GM12878 (cell line): ENCODE measurements around the gene GUCY1B1. TPM values are rescaled to one million over a fixed set of nuclear protein-coding genes. Genes with fewer than 3 reads are reported as not detected.

Experiments
- ATAC-seq: fragments of 200-7000 bp; cut with Tn5 transposase; 3 replicates; pipeline ENCODE4 v1.9.1; 2020; ENCODE audit warnings: mild to moderate bottlenecking, moderate library complexity
- BruUV-seq: library from RNA; stranded (reverse); fragments of 400-500 nt; replicated peaks from 2 replicates; lab custom pipeline; 2021; lab: Mats Ljungman, UMichigan
- CTCF ChIA-PET: fragments of 300-600 bp; sonication (Branson Sonifier 250); formaldehyde crosslinking; extraction: SDS; loops from one replicate; lab custom pipeline; 2021; ENCODE audit warnings: inconsistent platforms; lab: Yijun Ruan, JAX
- POLR2A ChIA-PET: fragments of 350-600 bp; formaldehyde crosslinking; extraction: SDS; loops from one replicate; lab custom pipeline; 2021; ENCODE audit warnings: inconsistent platforms; lab: Charles Lee
- RAD21 ChIA-PET: fragments of 300-600 bp; sonication (Branson Sonifier 250); formaldehyde crosslinking; loops from one replicate; lab custom pipeline; 2023; ENCODE audit warnings: antibody characterized with exemption; ENCODE audit not compliant: unreplicated experiment; lab: Charles Lee
- SMC1A ChIA-PET: fragments of 300-600 bp; sonication (Branson Sonifier 250); formaldehyde crosslinking; loops from one replicate; lab custom pipeline; 2023; ENCODE audit not compliant: unreplicated experiment, uncharacterized antibody; lab: Charles Lee
- DNase-seq: peaks from one replicate; pipeline ENCODE4 v3.0.0-alpha.2; 2011; ENCODE audit warnings: low read depth, low spot score
- FAIRE-seq: peaks from 3 replicates; lab custom pipeline; 2011; peaks lifted over from hg19 to GRCh38; lab: Jason Lieb, UNC
- H2AFZ ChIP-seq: 2 replicates; pipeline ENCODE4 v1.6.0; 2011; ENCODE audit warnings: low read depth, low read length, control low read depth; ENCODE audit not compliant: control insufficient read depth
- H3K27ac ChIP-seq: 2 replicates; pipeline ENCODE4 v1.5.1; 2011; ENCODE audit warnings: control low read depth; ENCODE audit not compliant: control insufficient read depth, insufficient read depth
- H3K27me3 ChIP-seq, 2 experiments: replicated peaks in 1 of 2; 2 replicates each; pipeline versions ENCODE4 v1.6.0 to v1.6.1; 2011; ENCODE audit warnings: low read length in 1 of 2; ENCODE audit not compliant: control insufficient read depth in 2 of 2, insufficient read depth in 2 of 2
- H3K36me3 ChIP-seq, 2 experiments: 2 replicates each; pipeline ENCODE4 v1.5.1; 2011; ENCODE audit warnings: low read length in 1 of 2; ENCODE audit not compliant: control insufficient read depth in 2 of 2, insufficient read depth in 2 of 2
- H3K4me1 ChIP-seq: 2 replicates; pipeline ENCODE4 v1.6.1; 2011; ENCODE audit warnings: mild to moderate bottlenecking, low read length, moderate library complexity, mixed read lengths; ENCODE audit not compliant: control insufficient read depth, insufficient read depth
- H3K4me2 ChIP-seq: 2 replicates; pipeline ENCODE4 v1.6.0; 2011; ENCODE audit warnings: control low read depth; ENCODE audit not compliant: control insufficient read depth, insufficient read depth
- H3K4me3 ChIP-seq: fragments of 200-600 bp; sonication (generic); 2 replicates; pipeline ENCODE4 v1.5.1; 2016
- H3K79me2 ChIP-seq: 2 replicates; pipeline ENCODE4 v1.6.0; 2011; ENCODE audit warnings: low read length; ENCODE audit not compliant: control insufficient read depth, insufficient read depth
- H3K9ac ChIP-seq: 2 replicates; pipeline ENCODE4 v1.8.0; 2011; ENCODE audit warnings: low read length, control low read depth, mixed read lengths; ENCODE audit not compliant: control insufficient read depth, insufficient read depth
- H3K9me3 ChIP-seq: replicated peaks from 3 replicates; pipeline ENCODE4 v1.5.1; 2011; ENCODE audit warnings: mild to moderate bottlenecking, low read length; ENCODE audit not compliant: control insufficient read depth, insufficient read depth
- H4K20me1 ChIP-seq: 2 replicates; pipeline ENCODE4 v1.6.0; 2011; ENCODE audit not compliant: control insufficient read depth, insufficient read depth
- ATF3 ChIP-seq: IDR thresholded peaks from 2 replicates; pipeline ENCODE4 v1.6.1; 2011; ENCODE audit warnings: low read depth, mild to moderate bottlenecking, low read length, moderate library complexity, borderline replicate concordance; ENCODE audit errors: extremely low read depth
- CHD2 ChIP-seq: IDR thresholded peaks from 2 replicates; pipeline ENCODE4 v1.6.1; 2011; ENCODE audit warnings: low read depth, low read length, improper control_type of control experiment, borderline replicate concordance
- EP300 ChIP-seq, 2 experiments: fragments of 150-350 bp in 1 of 2; IDR thresholded peaks; 2 replicates each; pipeline ENCODE4 v1.6.1; 2011 to 2012; ENCODE audit warnings: low read depth in 2 of 2, low read length in 2 of 2, borderline replicate concordance in 1 of 2, improper control_type of control experiment in 1 of 2, inconsistent platforms in 1 of 2; ENCODE audit not compliant: control insufficient read depth in 1 of 2
- HDAC2 ChIP-seq: fragments of 200-600 bp; sonication (generic); IDR thresholded peaks from 2 replicates; pipeline ENCODE4 v1.6.1; 2017
- IKZF1 ChIP-seq: fragments of 450-650 bp; conservative IDR thresholded peaks from 2 replicates; pipeline ENCODE4 v1.6.1; 2017; ENCODE audit warnings: antibody characterized with exemption, mild to moderate bottlenecking
- KDM1A ChIP-seq: fragments of 200-600 bp; sonication (generic); IDR thresholded peaks from 2 replicates; pipeline ENCODE4 v1.6.1; 2016; ENCODE audit warnings: borderline replicate concordance
- WGBS: methylation state at CpG from one replicate; pipeline ENCODE4 v1.1.6; 2016; ENCODE audit warnings: low lambda C conversion rate; ENCODE audit not compliant: insufficient replicate concordance, insufficient coverage; ENCODE audit errors: missing lambda C conversion rate; 5-methylcytosine and 5-hydroxymethylcytosine counted together
- in situ Hi-C: fragments of 300-500 bp; cut with MboI; formaldehyde crosslinking; loops from 9 replicates; pipeline ENCODE4 v1.14.3; 2018; ENCODE audit warnings: mixed read lengths
- intact Hi-C: fragments of 100-400 bp; cut with micrococcal nuclease; formaldehyde crosslinking; loops from one replicate; pipeline ENCODE4 v1.14.2; 2022; ENCODE audit not compliant: unreplicated experiment
- polyA plus RNA-seq, 11 experiments: library from polyadenylated mRNA; depleted of rRNA in 4 of 11; unstranded in 6 of 11; stranded (reverse) in 5 of 11; fragments of >200 nt; fragmentation: Nextera tagmentation in 4 of 11; fragmentation: Illumina TruSeq in 1 of 11; extraction: Ambion mirVana in 4 of 11; extraction: Trizol in 1 of 11; gene quantifications; 1 replicate in 1 of 11; 2 replicates in 10 of 11; pipeline versions ENCODE4 v1.2.1 to v1.2.3, GENCODE V29; 2011 to 2016; ENCODE audit warnings: inconsistent platforms in 2 of 11, missing spikeins in 2 of 11, low read depth in 1 of 11
- total RNA-seq, 4 experiments: library from RNA; depleted of rRNA in 3 of 4; stranded (reverse); fragments of >200 nt in 3 of 4; fragmentation: Illumina TruSeq in 1 of 4; extraction: Trizol in 1 of 4; gene quantifications; 2 replicates each; pipeline versions ENCODE4 v1.2.1 to v1.2.3, GENCODE V29; 2013 to 2021

GUCY1B1 gene
- total and polyA plus RNA-seq, 10 of the 15 experiments (the other 5 are each of a cell fraction or from before 2014, with no cell fraction given): 0.60 to 38.5 (median 1.4) TPM

DNA sequence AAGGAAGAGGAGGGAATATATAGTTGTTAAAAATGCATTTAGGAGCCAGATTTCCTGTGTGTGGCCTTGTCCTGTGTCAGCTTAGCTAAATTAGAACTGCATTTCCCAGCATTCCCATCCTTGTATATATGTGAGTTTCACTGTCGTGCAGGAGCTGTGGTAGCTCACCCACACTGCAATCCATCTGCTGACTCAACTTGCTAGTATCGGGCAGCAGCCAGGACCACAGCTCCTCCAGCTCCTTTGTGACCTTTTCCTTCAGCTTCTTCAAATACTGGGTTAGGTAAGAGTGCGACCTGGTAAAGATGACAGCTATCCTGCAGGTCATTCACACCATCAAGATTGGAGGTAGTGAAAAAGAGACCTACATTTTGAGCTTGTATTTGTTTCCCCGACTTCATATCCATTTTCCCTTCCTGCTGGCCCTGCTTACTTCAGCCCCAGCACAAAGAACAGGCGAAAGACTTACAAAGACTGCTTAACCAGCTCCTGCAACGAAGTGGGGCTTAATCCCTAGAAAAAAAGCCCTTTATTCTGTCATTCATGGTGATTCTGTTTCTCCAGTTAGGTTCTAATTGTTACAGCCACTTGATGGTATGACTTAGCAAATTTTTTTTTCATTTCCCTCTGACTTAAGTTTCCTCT, 95.9 kb downstream of the GUCY1B1 start:
- DNase-seq (no peak), ATAC-seq (peak; percentile 65), FAIRE-seq (no peak)
- 7% methylated on average over 6 of the region's 6 CpGs for WGBS
- RAD21 ChIA-PET: interaction anchor here (0.7 kb wide), 1 partner anchor 1105 kb away, joined by 3 read pairs; no protein-coding TSS in a partner anchor
- H3K79me2 ChIP-seq: no peaks in the 10 kb centered on the region
- CTCF ChIA-PET: interaction anchor here (1.6 kb wide), 1 partner anchor 411 kb away, joined by 5 read pairs; no protein-coding TSS in a partner anchor
- SMC1A ChIA-PET: interaction anchor here (0.7 to 2.0 kb wide), 7 partner anchors 9 to 98 kb away, joined by 3 to 8 read pairs (median 4); partner anchors contain the start of gene CTSO
- no peaks in the 10 kb centered on the region for H3K27me3 ChIP-seq
- no peaks in the 10 kb centered on the region for H3K36me3 ChIP-seq
- no peaks in the 10 kb centered on the region for H4K20me1 ChIP-seq
- no peak overlapping the region for H2AFZ ChIP-seq
- intact Hi-C loops: no loop called here
- H3K4me1 ChIP-seq: no peaks in the 10 kb centered on the region
- H3K9ac ChIP-seq: no peak overlapping the region
- no peak overlapping the region for H3K27ac ChIP-seq
- in situ Hi-C loops: no loop called here
- H3K4me3 ChIP-seq: no peak overlapping the region
- no peak for TF ChIP-seq ATF3
- 0 out of 2 replicates have a peak, but pooled peaks have one; percentile 29 for TF ChIP-seq IKZF1
- no peaks in the 10 kb centered on the region for H3K9me3 ChIP-seq
- no peak overlapping the region for H3K4me2 ChIP-seq
- no TSS peak for BruUV-seq
- POLR2A ChIA-PET: interaction anchor here (1.2 kb wide), 1 partner anchor 26 kb away, joined by 3 read pairs; no protein-coding TSS in a partner anchor

DNA sequence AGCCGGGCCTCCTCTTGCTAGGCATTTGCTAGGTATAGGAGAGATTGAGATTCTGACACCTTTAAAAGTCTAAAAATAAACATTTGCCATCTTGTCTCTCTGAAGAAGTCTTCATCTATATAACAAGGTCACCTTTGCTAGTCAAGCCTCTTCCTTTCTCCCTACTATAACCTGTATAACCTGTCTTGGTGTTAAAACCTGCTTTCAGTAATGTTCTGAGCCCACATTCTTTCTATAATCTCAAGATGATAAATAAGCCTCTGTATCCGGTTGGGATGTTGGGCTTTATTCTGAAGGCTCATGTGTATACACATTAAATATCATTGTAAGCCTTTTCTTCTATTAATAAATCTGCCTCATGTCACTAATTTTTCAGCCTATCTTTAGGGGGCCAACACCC, 97.1 kb downstream of the GUCY1B1 start:
- Histone ChIP-seq H4K20me1 (no peaks in the 10 kb centered on the region), H3K9ac (no peak overlapping the region), H3K27ac (no peak overlapping the region), H3K9me3 (no peaks in the 10 kb centered on the region), H3K79me2 (no peaks in the 10 kb centered on the region), H3K36me3 (no peaks in the 10 kb centered on the region), H3K4me1 (no peaks in the 10 kb centered on the region), H2AFZ (no peak overlapping the region), H3K4me2 (no peak overlapping the region), H3K27me3 (no peaks in the 10 kb centered on the region), H3K4me3 (no peak overlapping the region)
- ATAC-seq (no peak), FAIRE-seq (no peak), DNase-seq (no peak)
- in situ Hi-C loops (no loop called here), intact Hi-C loops (no loop called here)
- no TSS peak for BruUV-seq
- TF ChIP-seq HDAC2 (no peak), KDM1A (no peak), CHD2 (no peak), EP300 (IDR thresholded peaks at IDR 0.05; ENCODE audit: borderline replicate concordance in 1 of 2, control insufficient read depth in 1 of 2, low read depth in 2 of 2, low read length in 2 of 2) (no peak)
- RAD21 ChIA-PET: no interaction called here
- CTCF ChIA-PET: no interaction called here
- POLR2A ChIA-PET: no interaction called here
- 18% methylated on average over 2 of the region's 2 CpGs for WGBS
- SMC1A ChIA-PET: interaction anchor here (1.7 kb wide), 1 partner anchor 14 kb away, joined by 4 read pairs; no protein-coding TSS in a partner anchor

Other genes with a start within 250 kb of the GUCY1B1 start
- 0.51 and 0.76 TPM in 2 replicates for gene GUCY1A1, start 92.2 kb upstream of the GUCY1B1 start, total RNA-seq (2014; rRNA removed)
- gene GUCY1A1, start 92.2 kb upstream of the GUCY1B1 start, total RNA-seq (2014; rRNA removed; fragmentation: Illumina TruSeq; extraction: Trizol): 0.74 and 0.98 TPM in 2 replicates
- gene GUCY1A1, start 92.2 kb upstream of the GUCY1B1 start, total RNA-seq (2021): 0.46 and 0.48 TPM in 2 replicates
- 22.6 and 24.3 TPM in 2 replicates for gene GUCY1A1, start 92.2 kb upstream of the GUCY1B1 start, polyA plus RNA-seq (2011; rRNA removed)
- 0.54 and 0.87 TPM in 2 replicates for gene GUCY1A1, start 92.2 kb upstream of the GUCY1B1 start, polyA plus RNA-seq (2014; fragmentation: Illumina TruSeq; extraction: Trizol)
- gene GUCY1A1, start 92.2 kb upstream of the GUCY1B1 start, polyA plus RNA-seq (2014; fragmentation: Nextera tagmentation; extraction: Ambion mirVana): 1 to 10 TPM in 1 of 2 experiments, under 1 TPM in 1; 0.57 to 1.1 TPM
- gene GUCY1A1, start 92.2 kb upstream of the GUCY1B1 start, polyA plus RNA-seq (2014; rRNA removed): 0.50 and 0.60 TPM in 2 replicates
- gene GUCY1A1, start 92.2 kb upstream of the GUCY1B1 start, polyA plus RNA-seq (2016; fragmentation: Nextera tagmentation; extraction: Ambion mirVana): 1 to 10 TPM in 1 of 2 experiments, under 1 TPM in 1; 0.44 to 1.0 TPM
- gene ASIC5, start 107.3 kb downstream of the GUCY1B1 start, total RNA-seq (2014; rRNA removed): not detected in 2 replicates
- not detected in 2 replicates for gene ASIC5, start 107.3 kb downstream of the GUCY1B1 start, total RNA-seq (2014; rRNA removed; fragmentation: Illumina TruSeq; extraction: Trizol)
- gene ASIC5, start 107.3 kb downstream of the GUCY1B1 start, total RNA-seq (2021): not detected in 2 replicates
- not detected in 2 replicates for gene ASIC5, start 107.3 kb downstream of the GUCY1B1 start, polyA plus RNA-seq (2011; rRNA removed)
- not detected in 2 replicates for gene ASIC5, start 107.3 kb downstream of the GUCY1B1 start, polyA plus RNA-seq (2014; fragmentation: Illumina TruSeq; extraction: Trizol)
- gene ASIC5, start 107.3 kb downstream of the GUCY1B1 start, polyA plus RNA-seq (2014; fragmentation: Nextera tagmentation; extraction: Ambion mirVana): not detected
- not detected in 2 replicates for gene ASIC5, start 107.3 kb downstream of the GUCY1B1 start, polyA plus RNA-seq (2014; rRNA removed)
- not detected for gene ASIC5, start 107.3 kb downstream of the GUCY1B1 start, polyA plus RNA-seq (2016; fragmentation: Nextera tagmentation; extraction: Ambion mirVana)
- 0.22 and 0.23 TPM in 2 replicates for gene TDO2, start 144.7 kb downstream of the GUCY1B1 start, total RNA-seq (2014; rRNA removed)
- gene TDO2, start 144.7 kb downstream of the GUCY1B1 start, total RNA-seq (2014; rRNA removed; fragmentation: Illumina TruSeq; extraction: Trizol): 0.09 and 0.18 TPM in 2 replicates
- gene TDO2, start 144.7 kb downstream of the GUCY1B1 start, total RNA-seq (2021): 0.46 and 0.90 TPM in 2 replicates
- gene TDO2, start 144.7 kb downstream of the GUCY1B1 start, polyA plus RNA-seq (2011; rRNA removed): 1.5 and 2.2 TPM in 2 replicates
- 0.12 TPM in 1 of 2 replicates, not detected in the other for gene TDO2, start 144.7 kb downstream of the GUCY1B1 start, polyA plus RNA-seq (2014; fragmentation: Illumina TruSeq; extraction: Trizol)
- under 1 TPM; 0.13 to 0.31 TPM for gene TDO2, start 144.7 kb downstream of the GUCY1B1 start, polyA plus RNA-seq (2014; fragmentation: Nextera tagmentation; extraction: Ambion mirVana)
- gene TDO2, start 144.7 kb downstream of the GUCY1B1 start, polyA plus RNA-seq (2014; rRNA removed): 0.17 TPM in 1 of 2 replicates, not detected in the other
- gene TDO2, start 144.7 kb downstream of the GUCY1B1 start, polyA plus RNA-seq (2016; fragmentation: Nextera tagmentation; extraction: Ambion mirVana): under 1 TPM in 1 of 2 experiments, not detected in 1; 0.24 TPM
- 6.3 and 10.5 TPM in 2 replicates for gene CTSO, start 194.8 kb downstream of the GUCY1B1 start, total RNA-seq (2014; rRNA removed)
- 6.8 and 7.4 TPM in 2 replicates for gene CTSO, start 194.8 kb downstream of the GUCY1B1 start, total RNA-seq (2014; rRNA removed; fragmentation: Illumina TruSeq; extraction: Trizol)
- gene CTSO, start 194.8 kb downstream of the GUCY1B1 start, total RNA-seq (2021): 6.5 and 6.7 TPM in 2 replicates
- 9.7 and 12.5 TPM in 2 replicates for gene CTSO, start 194.8 kb downstream of the GUCY1B1 start, polyA plus RNA-seq (2011; rRNA removed)
- 9.2 and 13.6 TPM in 2 replicates for gene CTSO, start 194.8 kb downstream of the GUCY1B1 start, polyA plus RNA-seq (2014; fragmentation: Illumina TruSeq; extraction: Trizol)
- gene CTSO, start 194.8 kb downstream of the GUCY1B1 start, polyA plus RNA-seq (2014; fragmentation: Nextera tagmentation; extraction: Ambion mirVana): 1 to 10 TPM; 3.9 to 4.6 TPM
- 6.6 and 7.1 TPM in 2 replicates for gene CTSO, start 194.8 kb downstream of the GUCY1B1 start, polyA plus RNA-seq (2014; rRNA removed)
- 1 to 10 TPM; 7.4 to 7.6 TPM for gene CTSO, start 194.8 kb downstream of the GUCY1B1 start, polyA plus RNA-seq (2016; fragmentation: Nextera tagmentation; extraction: Ambion mirVana)